HEK293 (cell line): Measurements from ENCODE around the gene LUC7L2.

Experiments
- GLI2 ChIP-seq: fragments of 450-650 bp; formaldehyde crosslinking; IDR thresholded peaks from 2 replicates; pipeline ENCODE4; 2017; ENCODE audit warnings: missing biosample characterization, missing genetic modification characterization, low read depth, borderline replicate concordance
- GLIS2 ChIP-seq: fragments of 450-650 bp; formaldehyde crosslinking; IDR thresholded peaks from 2 replicates; pipeline ENCODE4 v1.5.1; 2016; ENCODE audit warnings: missing biosample characterization, missing genetic modification characterization
- IKZF3 ChIP-seq: fragments of 450-650 bp; IDR thresholded peaks from 2 replicates; pipeline ENCODE4 v1.5.0; 2018; ENCODE audit warnings: missing biosample characterization, mild to moderate bottlenecking, missing genetic modification characterization, moderate library complexity
- KLF7 ChIP-seq: fragments of 450-650 bp; formaldehyde crosslinking; IDR thresholded peaks from 2 replicates; pipeline ENCODE4 v1.5.1; 2016; ENCODE audit warnings: missing biosample characterization, missing genetic modification characterization, borderline replicate concordance
- KLF9 ChIP-seq: fragments of 450-650 bp; formaldehyde crosslinking; IDR thresholded peaks from 2 replicates; pipeline ENCODE4 v1.5.1; 2016; ENCODE audit warnings: missing biosample characterization, missing genetic modification characterization, low read depth
- MYNN ChIP-seq: fragments of 450-650 bp; formaldehyde crosslinking; IDR thresholded peaks from 2 replicates; pipeline ENCODE4 v1.5.1; 2016; ENCODE audit warnings: missing biosample characterization, missing genetic modification characterization, borderline replicate concordance
- SCRT2 ChIP-seq: fragments of 450-650 bp; formaldehyde crosslinking; IDR thresholded peaks from 2 replicates; pipeline ENCODE4 v1.5.1; 2016; ENCODE audit warnings: missing biosample characterization, missing genetic modification characterization
- TCF7L2 ChIP-seq: IDR thresholded peaks from 2 replicates; pipeline ENCODE4 v1.6.1; 2011; ENCODE audit warnings: low read depth, mild to moderate bottlenecking, inconsistent platforms, low read length, moderate library complexity, borderline replicate concordance
- TRIM28 ChIP-seq: IDR thresholded peaks from 2 replicates; pipeline ENCODE4 v1.6.1; 2011; ENCODE audit warnings: low read length, control low read depth, borderline replicate concordance
- WT1 ChIP-seq: fragments of 450-650 bp; formaldehyde crosslinking; IDR thresholded peaks from 2 replicates; pipeline ENCODE4 v1.5.1; 2016; ENCODE audit warnings: missing biosample characterization, missing genetic modification characterization
- ZBTB1 ChIP-seq: fragments of 450-650 bp; formaldehyde crosslinking; IDR thresholded peaks from 2 replicates; pipeline ENCODE4 v1.5.1; 2016; ENCODE audit warnings: missing biosample characterization, missing genetic modification characterization
- ZFP41 ChIP-seq: fragments of 450-650 bp; formaldehyde crosslinking; IDR thresholded peaks from 2 replicates; pipeline ENCODE4 v1.5.1; 2016; ENCODE audit warnings: missing biosample characterization, missing genetic modification characterization, borderline replicate concordance
- ZNF112 ChIP-seq: fragments of 450-650 bp; formaldehyde crosslinking; IDR thresholded peaks from 2 replicates; pipeline ENCODE4 v1.5.0; 2017; ENCODE audit warnings: missing biosample characterization, missing genetic modification characterization
- ZNF169 ChIP-seq: fragments of 450-650 bp; formaldehyde crosslinking; IDR thresholded peaks from 2 replicates; pipeline ENCODE4 v1.5.1; 2016; ENCODE audit warnings: missing biosample characterization, missing genetic modification characterization
- ZNF311 ChIP-seq: fragments of 450-650 bp; formaldehyde crosslinking; IDR thresholded peaks from 2 replicates; pipeline ENCODE4 v1.5.1; 2017; ENCODE audit warnings: missing biosample characterization, missing genetic modification characterization, borderline replicate concordance
- ZNF324 ChIP-seq: fragments of 450-650 bp; formaldehyde crosslinking; IDR thresholded peaks from 2 replicates; pipeline ENCODE4 v1.5.1; 2016; ENCODE audit warnings: missing biosample characterization, missing genetic modification characterization
- ZNF335 ChIP-seq: fragments of 450-650 bp; formaldehyde crosslinking; conservative IDR thresholded peaks from 2 replicates; pipeline ENCODE4 v1.5.1; 2016; ENCODE audit warnings: missing biosample characterization, missing genetic modification characterization
- ZNF423 ChIP-seq: fragments of 450-650 bp; formaldehyde crosslinking; IDR thresholded peaks from 2 replicates; pipeline ENCODE4 v1.5.1; 2016; ENCODE audit warnings: missing biosample characterization, missing genetic modification characterization
- ZNF48 ChIP-seq: fragments of 450-650 bp; formaldehyde crosslinking; IDR thresholded peaks from 2 replicates; pipeline ENCODE4 v1.5.1; 2016; ENCODE audit warnings: missing biosample characterization, missing genetic modification characterization
- ZNF521 ChIP-seq: fragments of 450-650 bp; formaldehyde crosslinking; IDR thresholded peaks from 2 replicates; pipeline ENCODE4 v1.5.1; 2017; ENCODE audit warnings: missing biosample characterization, mild to moderate bottlenecking, missing genetic modification characterization
- ZNF544 ChIP-seq: fragments of 450-650 bp; formaldehyde crosslinking; IDR thresholded peaks from 2 replicates; pipeline ENCODE4 v1.5.0; 2017; ENCODE audit warnings: missing biosample characterization, missing genetic modification characterization
- ZNF549 ChIP-seq: fragments of 450-650 bp; IDR thresholded peaks from 2 replicates; pipeline ENCODE4 v1.5.1; 2018; ENCODE audit warnings: missing biosample characterization, missing genetic modification characterization, mild to moderate bottlenecking, inconsistent platforms, moderate library complexity
- ZNF610 ChIP-seq: fragments of 450-650 bp; formaldehyde crosslinking; IDR thresholded peaks from 2 replicates; pipeline ENCODE4 v1.5.1; 2016; ENCODE audit warnings: missing biosample characterization, missing genetic modification characterization, borderline replicate concordance
- ZNF629 ChIP-seq: fragments of 450-650 bp; formaldehyde crosslinking; IDR thresholded peaks from 2 replicates; pipeline ENCODE4 v1.5.1; 2017; ENCODE audit warnings: missing biosample characterization, missing genetic modification characterization
- ZNF658 ChIP-seq: fragments of 450-650 bp; formaldehyde crosslinking; IDR thresholded peaks from 2 replicates; pipeline ENCODE4; 2016; ENCODE audit warnings: missing biosample characterization, missing genetic modification characterization
- ZNF776 ChIP-seq: fragments of 450-650 bp; formaldehyde crosslinking; IDR thresholded peaks from 2 replicates; pipeline ENCODE4 v1.5.0; 2017; ENCODE audit warnings: missing biosample characterization, missing genetic modification characterization, borderline replicate concordance
- ZNF791 ChIP-seq: fragments of 450-650 bp; formaldehyde crosslinking; IDR thresholded peaks from 2 replicates; pipeline ENCODE4 v1.5.1; 2016; ENCODE audit warnings: missing biosample characterization, missing genetic modification characterization
- ZNF830 ChIP-seq: fragments of 450-650 bp; IDR thresholded peaks from 2 replicates; pipeline ENCODE4 v1.5.0; 2018; ENCODE audit warnings: missing biosample characterization, missing genetic modification characterization, low read depth, mild to moderate bottlenecking, moderate library complexity
- ZNF837 ChIP-seq: fragments of 450-650 bp; formaldehyde crosslinking; IDR thresholded peaks from 2 replicates; pipeline ENCODE4 v1.5.1; 2016; ENCODE audit warnings: missing biosample characterization, missing genetic modification characterization
- ZSCAN16 ChIP-seq: fragments of 450-650 bp; formaldehyde crosslinking; IDR thresholded peaks from 2 replicates; pipeline ENCODE4 v1.5.1; 2016; ENCODE audit warnings: missing biosample characterization, missing genetic modification characterization
- ZXDB ChIP-seq: fragments of 450-650 bp; formaldehyde crosslinking; IDR thresholded peaks from 2 replicates; pipeline ENCODE4 v1.5.1; 2016; ENCODE audit warnings: missing biosample characterization, missing genetic modification characterization
- TF ChIP-seq, protein P1 (sequence below): fragments of 450-650 bp; formaldehyde crosslinking; conservative IDR thresholded peaks from 2 replicates; pipeline ENCODE4 v1.5.1; 2016; ENCODE audit warnings: low read depth, missing biosample characterization, missing genetic modification characterization
- TF ChIP-seq, protein P2 (sequence below): fragments of 450-650 bp; formaldehyde crosslinking; IDR thresholded peaks from 2 replicates; pipeline ENCODE4 v1.5.1; 2016; ENCODE audit warnings: missing biosample characterization, missing genetic modification characterization, borderline replicate concordance
- TF ChIP-seq, protein P3 (sequence below): fragments of 450-650 bp; formaldehyde crosslinking; IDR thresholded peaks from 2 replicates; pipeline ENCODE4 v1.5.1; 2016; ENCODE audit warnings: missing biosample characterization, missing genetic modification characterization

Gene LUC7L2

DNA sequence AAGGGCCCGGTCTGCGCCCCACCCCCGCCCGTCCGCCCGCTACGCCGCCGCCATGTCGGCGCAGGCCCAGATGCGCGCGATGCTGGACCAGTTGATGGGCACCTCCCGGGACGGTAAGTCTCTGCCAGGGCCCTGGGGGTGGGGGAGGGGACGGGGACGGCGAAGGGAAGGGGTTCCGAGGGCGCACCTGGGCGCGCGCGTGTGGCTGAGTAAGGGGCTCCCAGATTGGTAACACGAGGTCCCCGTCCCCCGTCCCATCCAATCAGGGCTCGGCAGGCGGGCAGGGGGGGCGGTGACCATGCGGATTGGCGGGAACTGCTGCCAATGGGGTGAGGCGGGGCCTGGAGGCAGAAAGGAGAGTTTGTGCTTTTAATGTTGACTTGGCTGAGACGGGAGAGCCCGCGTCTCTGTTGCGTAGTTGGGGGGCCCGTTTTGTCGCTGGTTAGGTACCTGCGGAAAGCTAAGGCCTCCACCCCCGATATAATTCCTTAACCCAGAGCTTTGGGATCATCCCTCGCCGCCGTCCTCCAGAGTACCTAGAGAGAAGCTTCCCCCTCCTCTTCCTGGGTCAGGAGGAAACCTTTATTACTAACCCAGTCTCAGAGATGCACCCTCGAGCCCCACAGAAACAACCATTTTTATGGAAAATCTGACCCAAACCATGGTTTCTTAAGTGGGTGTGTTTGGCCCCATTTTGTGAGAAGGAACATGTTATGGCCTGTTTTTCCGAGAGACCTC lies 685 bp downstream of the LUC7L2 start (continued):
- TF ChIP-seq ZNF112 (no peak), ZXDB (tag by site-specific recombination) (0 out of 2 replicates have a peak, but pooled peaks have one; percentile 7), ZNF629 (peak; percentile 33; the same call in 1 of the 2 replicates), GLI2 (tag by site-specific recombination) (no peak), ZNF335 (tag by site-specific recombination) (peak; percentile 32), TRIM28 (no peak), ZNF791 (tag by site-specific recombination) (no peak), KLF9 (0 out of 2 replicates have a peak, but pooled peaks have one; percentile 10), ZNF837 (no peak), IKZF3 (tag by site-specific recombination) (peak; percentile 59), KLF7 (no peak), ZNF324 (tag by site-specific recombination) (no peak), ZNF423 (tag by site-specific recombination) (no peak), ZNF658 (tag by site-specific recombination) (no peak), TCF7L2 (no peak), ZNF311 (tag by site-specific recombination) (no peak), WT1 (tag by site-specific recombination) (no peak), ZNF521 (tag by site-specific recombination) (no peak), ZNF549 (tag by site-specific recombination) (no peak), ZBTB1 (tag by site-specific recombination) (no peak), ZNF544 (tag by site-specific recombination) (no peak), SCRT2 (tag by site-specific recombination) (peak; percentile 66), ZNF169 (tag by site-specific recombination) (no peak), ZNF830 (no peak), GLIS2 (tag by site-specific recombination) (peak; percentile 97), ZNF48 (tag by site-specific recombination) (no peak), MYNN (peak; percentile 62; the same call in 1 of the 2 replicates), ZSCAN16 (no peak), ZFP41 (tag by site-specific recombination) (no peak), ZNF610 (tag by site-specific recombination) (no peak), ZNF776 (tag by site-specific recombination) (no peak)
- TF ChIP-seq, protein P1, sequence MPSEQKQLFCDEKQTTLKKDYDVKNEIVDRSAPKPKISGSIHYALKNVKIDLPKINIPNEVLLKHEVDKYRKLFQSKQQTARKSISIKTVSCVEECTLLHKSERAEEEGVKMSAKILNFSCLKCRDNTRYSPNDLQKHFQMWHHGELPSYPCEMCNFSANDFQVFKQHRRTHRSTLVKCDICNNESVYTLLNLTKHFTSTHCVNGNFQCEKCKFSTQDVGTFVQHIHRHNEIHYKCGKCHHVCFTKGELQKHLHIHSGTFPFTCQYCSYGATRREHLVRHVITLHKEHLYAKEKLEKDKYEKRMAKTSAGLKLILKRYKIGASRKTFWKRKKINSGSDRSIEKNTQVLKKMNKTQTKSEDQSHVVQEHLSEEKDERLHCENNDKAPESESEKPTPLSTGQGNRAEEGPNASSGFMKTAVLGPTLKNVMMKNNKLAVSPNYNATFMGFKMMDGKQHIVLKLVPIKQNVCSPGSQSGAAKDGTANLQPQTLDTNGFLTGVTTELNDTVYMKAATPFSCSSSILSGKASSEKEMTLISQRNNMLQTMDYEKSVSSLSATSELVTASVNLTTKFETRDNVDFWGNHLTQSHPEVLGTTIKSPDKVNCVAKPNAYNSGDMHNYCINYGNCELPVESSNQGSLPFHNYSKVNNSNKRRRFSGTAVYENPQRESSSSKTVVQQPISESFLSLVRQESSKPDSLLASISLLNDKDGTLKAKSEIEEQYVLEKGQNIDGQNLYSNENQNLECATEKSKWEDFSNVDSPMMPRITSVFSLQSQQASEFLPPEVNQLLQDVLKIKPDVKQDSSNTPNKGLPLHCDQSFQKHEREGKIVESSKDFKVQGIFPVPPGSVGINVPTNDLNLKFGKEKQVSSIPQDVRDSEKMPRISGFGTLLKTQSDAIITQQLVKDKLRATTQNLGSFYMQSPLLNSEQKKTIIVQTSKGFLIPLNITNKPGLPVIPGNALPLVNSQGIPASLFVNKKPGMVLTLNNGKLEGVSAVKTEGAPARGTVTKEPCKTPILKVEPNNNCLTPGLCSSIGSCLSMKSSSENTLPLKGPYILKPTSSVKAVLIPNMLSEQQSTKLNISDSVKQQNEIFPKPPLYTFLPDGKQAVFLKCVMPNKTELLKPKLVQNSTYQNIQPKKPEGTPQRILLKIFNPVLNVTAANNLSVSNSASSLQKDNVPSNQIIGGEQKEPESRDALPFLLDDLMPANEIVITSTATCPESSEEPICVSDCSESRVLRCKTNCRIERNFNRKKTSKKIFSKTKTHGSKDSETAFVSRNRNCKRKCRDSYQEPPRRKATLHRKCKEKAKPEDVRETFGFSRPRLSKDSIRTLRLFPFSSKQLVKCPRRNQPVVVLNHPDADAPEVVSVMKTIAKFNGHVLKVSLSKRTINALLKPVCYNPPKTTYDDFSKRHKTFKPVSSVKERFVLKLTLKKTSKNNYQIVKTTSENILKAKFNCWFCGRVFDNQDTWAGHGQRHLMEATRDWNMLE (tag by site-specific recombination) = no peak
- TF ChIP-seq, protein P2, sequence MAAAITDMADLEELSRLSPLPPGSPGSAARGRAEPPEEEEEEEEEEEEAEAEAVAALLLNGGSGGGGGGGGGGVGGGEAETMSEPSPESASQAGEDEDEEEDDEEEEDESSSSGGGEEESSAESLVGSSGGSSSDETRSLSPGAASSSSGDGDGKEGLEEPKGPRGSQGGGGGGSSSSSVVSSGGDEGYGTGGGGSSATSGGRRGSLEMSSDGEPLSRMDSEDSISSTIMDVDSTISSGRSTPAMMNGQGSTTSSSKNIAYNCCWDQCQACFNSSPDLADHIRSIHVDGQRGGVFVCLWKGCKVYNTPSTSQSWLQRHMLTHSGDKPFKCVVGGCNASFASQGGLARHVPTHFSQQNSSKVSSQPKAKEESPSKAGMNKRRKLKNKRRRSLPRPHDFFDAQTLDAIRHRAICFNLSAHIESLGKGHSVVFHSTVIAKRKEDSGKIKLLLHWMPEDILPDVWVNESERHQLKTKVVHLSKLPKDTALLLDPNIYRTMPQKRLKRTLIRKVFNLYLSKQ (tag by site-specific recombination) = no peak
- TF ChIP-seq, protein P3, sequence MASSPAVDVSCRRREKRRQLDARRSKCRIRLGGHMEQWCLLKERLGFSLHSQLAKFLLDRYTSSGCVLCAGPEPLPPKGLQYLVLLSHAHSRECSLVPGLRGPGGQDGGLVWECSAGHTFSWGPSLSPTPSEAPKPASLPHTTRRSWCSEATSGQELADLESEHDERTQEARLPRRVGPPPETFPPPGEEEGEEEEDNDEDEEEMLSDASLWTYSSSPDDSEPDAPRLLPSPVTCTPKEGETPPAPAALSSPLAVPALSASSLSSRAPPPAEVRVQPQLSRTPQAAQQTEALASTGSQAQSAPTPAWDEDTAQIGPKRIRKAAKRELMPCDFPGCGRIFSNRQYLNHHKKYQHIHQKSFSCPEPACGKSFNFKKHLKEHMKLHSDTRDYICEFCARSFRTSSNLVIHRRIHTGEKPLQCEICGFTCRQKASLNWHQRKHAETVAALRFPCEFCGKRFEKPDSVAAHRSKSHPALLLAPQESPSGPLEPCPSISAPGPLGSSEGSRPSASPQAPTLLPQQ (tag by site-specific recombination) = peak; percentile 22; the same call in 1 of the 2 replicates
